OCI-LY1 (cell line): Measurements from ENCODE around the gene PRH2.
A peak's percentile ranks its signal among the peaks of the same experiment; 100 is the strongest.

Experiments used
- H2AFZ ChIP-seq: fragments of 200-600 bp; sonication (generic), shearing (Covaris generic); 2 replicates; pipeline ENCODE4 v1.6.0; 2014; ENCODE audit warnings: antibody characterized with exemption, mild to moderate bottlenecking, low read length
- H3F3A ChIP-seq: fragments of 200-600 bp; sonication (generic), shearing (Covaris generic); 2 replicates; pipeline ENCODE4 v1.6.0; 2014; ENCODE audit warnings: mild to moderate bottlenecking, antibody characterized with exemption, low read length, moderate library complexity; ENCODE audit not compliant: insufficient read depth
- H3K27ac ChIP-seq: fragments of 200-600 bp; sonication (generic); 2 replicates; pipeline ENCODE4 v1.5.1; 2014; ENCODE audit warnings: low read length, mixed run types, mild to moderate bottlenecking, low read depth; ENCODE audit not compliant: poor library complexity, severe bottlenecking
- H3K27me3 ChIP-seq: fragments of 200-600 bp; sonication (generic); 2 replicates; pipeline ENCODE4 v1.6.0; 2014; ENCODE audit warnings: antibody characterized with exemption, mild to moderate bottlenecking, low read length, moderate library complexity; ENCODE audit not compliant: insufficient read depth
- H3K36me3 ChIP-seq: fragments of 200-600 bp; sonication (generic); 2 replicates; pipeline ENCODE4 v1.6.1; 2014; ENCODE audit warnings: mild to moderate bottlenecking, antibody characterized with exemption, low read length, moderate library complexity, mixed read lengths; ENCODE audit not compliant: insufficient read depth
- H3K4me1 ChIP-seq: fragments of 200-600 bp; sonication (generic); 2 replicates; pipeline ENCODE4 v1.5.1; 2014; ENCODE audit warnings: mild to moderate bottlenecking, low read length, moderate library complexity; ENCODE audit not compliant: insufficient read depth, severe bottlenecking
- H3K4me2 ChIP-seq: fragments of 200-600 bp; sonication (generic), shearing (Covaris generic); 2 replicates; pipeline ENCODE4 v1.6.1; 2014; ENCODE audit warnings: low read length
- H3K4me3 ChIP-seq: fragments of 200-600 bp; sonication (generic); 2 replicates; pipeline ENCODE4 v1.5.1; 2014; ENCODE audit warnings: low read length, low read depth, mild to moderate bottlenecking, mixed read lengths; ENCODE audit not compliant: poor library complexity, severe bottlenecking
- H3K79me2 ChIP-seq: fragments of 200-600 bp; shearing (Covaris generic); 2 replicates; pipeline ENCODE4 v1.6.1; 2016; ENCODE audit warnings: mixed run types, low read length, mixed read lengths; ENCODE audit not compliant: insufficient read depth
- H3K9ac ChIP-seq: fragments of 200-600 bp; sonication (generic), shearing (Covaris generic); 2 replicates; pipeline ENCODE4 v1.6.1; 2014; ENCODE audit warnings: mild to moderate bottlenecking, low read length, mixed read lengths
- H3K9me2 ChIP-seq: fragments of 200-600 bp; sonication (generic), shearing (Covaris generic); 2 replicates; pipeline ENCODE4 v1.6.1; 2014; ENCODE audit warnings: low read depth, mild to moderate bottlenecking, low read length, mixed read lengths
- H3K9me3 ChIP-seq: fragments of 200-600 bp; shearing (Covaris generic); 2 replicates; pipeline ENCODE4 v1.6.1; 2014; ENCODE audit warnings: low read length, mixed read lengths
- H4K20me1 ChIP-seq: fragments of 200-600 bp; sonication (generic), shearing (Covaris generic); 2 replicates; pipeline ENCODE4 v1.6.0; 2016; ENCODE audit warnings: mild to moderate bottlenecking, low read length; ENCODE audit not compliant: insufficient read depth
- EZH2 ChIP-seq: fragments of 200-600 bp; sonication (generic), shearing (Covaris generic); IDR thresholded peaks from 2 replicates; pipeline ENCODE4 v1.8.0; 2017; ENCODE audit warnings: borderline replicate concordance, mixed run types, mild to moderate bottlenecking, antibody characterized with exemption, low read length, moderate library complexity, mixed read lengths
- TF ChIP-seq, protein P1 (sequence below): fragments of 200-600 bp; sonication (generic), shearing (Covaris generic); IDR thresholded peaks from 2 replicates; pipeline ENCODE4 v1.5.1; 2017; ENCODE audit warnings: mild to moderate bottlenecking, antibody characterized with exemption, low read length, moderate library complexity, mixed read lengths

Gene PRH2

GRCh38 chr12:10900972-10901371, 28.1 kb upstream of the PRH2 start:
- H3K27ac ChIP-seq = no peak overlapping the region
- TF ChIP-seq, protein P1, sequence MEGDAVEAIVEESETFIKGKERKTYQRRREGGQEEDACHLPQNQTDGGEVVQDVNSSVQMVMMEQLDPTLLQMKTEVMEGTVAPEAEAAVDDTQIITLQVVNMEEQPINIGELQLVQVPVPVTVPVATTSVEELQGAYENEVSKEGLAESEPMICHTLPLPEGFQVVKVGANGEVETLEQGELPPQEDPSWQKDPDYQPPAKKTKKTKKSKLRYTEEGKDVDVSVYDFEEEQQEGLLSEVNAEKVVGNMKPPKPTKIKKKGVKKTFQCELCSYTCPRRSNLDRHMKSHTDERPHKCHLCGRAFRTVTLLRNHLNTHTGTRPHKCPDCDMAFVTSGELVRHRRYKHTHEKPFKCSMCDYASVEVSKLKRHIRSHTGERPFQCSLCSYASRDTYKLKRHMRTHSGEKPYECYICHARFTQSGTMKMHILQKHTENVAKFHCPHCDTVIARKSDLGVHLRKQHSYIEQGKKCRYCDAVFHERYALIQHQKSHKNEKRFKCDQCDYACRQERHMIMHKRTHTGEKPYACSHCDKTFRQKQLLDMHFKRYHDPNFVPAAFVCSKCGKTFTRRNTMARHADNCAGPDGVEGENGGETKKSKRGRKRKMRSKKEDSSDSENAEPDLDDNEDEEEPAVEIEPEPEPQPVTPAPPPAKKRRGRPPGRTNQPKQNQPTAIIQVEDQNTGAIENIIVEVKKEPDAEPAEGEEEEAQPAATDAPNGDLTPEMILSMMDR = no peak
- TF ChIP-seq EZH2 = no peak
- H3K9ac ChIP-seq = no peak overlapping the region
- no peaks in the 10 kb centered on the region for H3K79me2 ChIP-seq
- no peaks in the 10 kb centered on the region for H3K27me3 ChIP-seq
- no peaks in the 10 kb centered on the region for H3K4me1 ChIP-seq
- no peaks in the 10 kb centered on the region for H3K36me3 ChIP-seq
- H2AFZ ChIP-seq = no peak overlapping the region
- no peaks in the 10 kb centered on the region for H4K20me1 ChIP-seq
- H3K9me3 ChIP-seq = peaks cover 4% of the 10 kb centered on the region; the same call in 1 of the 2 replicates
- H3K4me2 ChIP-seq = no peak overlapping the region
- no peak overlapping the region for H3K4me3 ChIP-seq
- no peaks in the 10 kb centered on the region for H3K9me2 ChIP-seq
- H3F3A ChIP-seq = no peaks in the 10 kb centered on the region

DNA sequence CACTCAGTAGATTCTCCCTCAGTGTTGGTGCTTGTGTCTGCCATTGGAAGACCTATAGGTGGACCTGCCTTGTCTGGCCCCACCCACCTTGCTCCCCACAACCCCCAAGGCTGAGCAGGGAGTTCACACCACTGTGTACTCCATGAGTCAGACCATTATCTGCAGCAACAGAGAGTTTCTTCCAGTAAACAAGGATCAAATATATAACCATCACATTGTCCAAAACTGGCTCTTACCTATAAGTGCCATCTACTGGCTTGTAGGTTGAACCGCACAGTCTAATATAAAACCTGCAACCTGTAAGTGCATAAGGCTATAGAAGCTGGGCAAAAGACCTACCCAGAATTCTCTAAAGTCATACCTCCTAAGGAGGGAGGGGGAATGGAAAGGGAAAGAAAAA, 27.6 kb upstream of the PRH2 start:
- no peak for TF ChIP-seq EZH2
- TF ChIP-seq, protein P1 = peak; percentile 43; the same call in 1 of the 2 replicates
- no peak overlapping the region for H2AFZ ChIP-seq
- H3K4me1 ChIP-seq = no peaks in the 10 kb centered on the region
- H3K27me3 ChIP-seq = no peaks in the 10 kb centered on the region
- no peaks in the 10 kb centered on the region for H3K9me2 ChIP-seq
- no peak overlapping the region for H3K4me3 ChIP-seq
- H3K4me2 ChIP-seq = no peak overlapping the region
- H3K36me3 ChIP-seq = no peaks in the 10 kb centered on the region
- H3K9ac ChIP-seq = no peak overlapping the region
- H3K27ac ChIP-seq = no peak overlapping the region
- no peaks in the 10 kb centered on the region for H3K79me2 ChIP-seq
- peaks cover 4% of the 10 kb centered on the region; the same call in 1 of the 2 replicates for H3K9me3 ChIP-seq
- H3F3A ChIP-seq = no peaks in the 10 kb centered on the region
- no peaks in the 10 kb centered on the region for H4K20me1 ChIP-seq

DNA sequence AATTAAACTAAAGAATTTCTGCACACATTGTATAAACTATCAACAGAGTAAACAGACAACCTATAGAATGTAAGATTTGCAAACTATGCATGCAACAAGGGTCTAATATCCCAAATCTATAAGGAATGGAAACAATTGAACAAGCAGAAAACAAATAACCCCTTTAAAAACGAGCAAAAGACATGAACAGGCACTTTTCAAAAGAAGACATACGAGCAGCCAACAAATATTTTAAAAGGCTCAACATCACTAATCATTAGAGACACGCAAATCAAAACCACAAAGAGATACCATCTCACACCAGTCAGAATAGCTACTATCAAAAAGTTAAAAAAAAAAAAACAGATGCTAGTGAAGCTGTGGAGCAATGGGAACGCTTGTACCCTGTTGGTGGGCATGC, 24.4 kb upstream of the PRH2 start:
- Histone ChIP-seq H3F3A (no peaks in the 10 kb centered on the region), H3K27me3 (no peaks in the 10 kb centered on the region), H3K4me3 (no peak overlapping the region), H3K9me2 (no peaks in the 10 kb centered on the region), H3K36me3 (no peaks in the 10 kb centered on the region), H3K4me2 (no peak overlapping the region), H4K20me1 (no peaks in the 10 kb centered on the region), H3K9ac (no peak overlapping the region), H3K9me3 (peaks cover 7% of the 10 kb centered on the region; the same call in 1 of the 2 replicates), H3K27ac (no peak overlapping the region), H3K79me2 (no peaks in the 10 kb centered on the region), H3K4me1 (no peaks in the 10 kb centered on the region), H2AFZ (no peak overlapping the region)
- TF ChIP-seq, protein P1 = no peak
- TF ChIP-seq EZH2 = no peak
